Astrocyte (in vitro differentiated cells and primary cell): ENCODE data around the gene KPNA6.
"Not testable (repeated sequence)": the region's sequence is repeated elsewhere in the genome, so short reads cannot be mapped to it uniquely, and the experiment has no call there.

Experiments
- EZH2 ChIP-seq: IDR thresholded peaks from 2 replicates; pipeline ENCODE4 v1.6.1; 2012; ENCODE audit warnings: mild to moderate bottlenecking, low read length, inconsistent platforms; ENCODE audit not compliant: insufficient read depth
- TF ChIP-seq, protein P1 (sequence below): IDR thresholded peaks from 2 replicates; pipeline ENCODE4 v1.5.1; 2011; ENCODE audit warnings: low read depth, mild to moderate bottlenecking, inconsistent platforms, low read length, moderate library complexity; ENCODE audit not compliant: insufficient read depth

DNA sequence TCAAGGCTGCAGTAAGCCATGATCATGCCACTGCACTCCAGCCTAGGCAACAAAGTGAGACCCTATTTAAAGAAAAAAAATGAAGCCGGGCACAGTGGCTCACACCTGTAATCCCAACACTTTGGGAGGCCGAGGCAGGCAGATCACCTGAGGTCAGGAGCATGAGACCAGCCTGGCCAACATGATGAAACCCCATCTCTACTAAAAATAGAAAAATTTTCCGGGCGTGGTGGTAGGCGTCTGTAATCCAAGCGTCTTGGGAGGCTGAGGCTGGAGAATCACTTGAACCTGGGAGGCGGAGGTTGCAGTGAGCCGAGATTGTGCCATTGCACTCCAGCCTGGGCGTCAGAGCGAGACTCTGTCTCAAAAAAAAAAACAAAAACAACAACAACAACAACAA, 57.8 kb downstream of the KPNA6 start:
- TF ChIP-seq, protein P1, sequence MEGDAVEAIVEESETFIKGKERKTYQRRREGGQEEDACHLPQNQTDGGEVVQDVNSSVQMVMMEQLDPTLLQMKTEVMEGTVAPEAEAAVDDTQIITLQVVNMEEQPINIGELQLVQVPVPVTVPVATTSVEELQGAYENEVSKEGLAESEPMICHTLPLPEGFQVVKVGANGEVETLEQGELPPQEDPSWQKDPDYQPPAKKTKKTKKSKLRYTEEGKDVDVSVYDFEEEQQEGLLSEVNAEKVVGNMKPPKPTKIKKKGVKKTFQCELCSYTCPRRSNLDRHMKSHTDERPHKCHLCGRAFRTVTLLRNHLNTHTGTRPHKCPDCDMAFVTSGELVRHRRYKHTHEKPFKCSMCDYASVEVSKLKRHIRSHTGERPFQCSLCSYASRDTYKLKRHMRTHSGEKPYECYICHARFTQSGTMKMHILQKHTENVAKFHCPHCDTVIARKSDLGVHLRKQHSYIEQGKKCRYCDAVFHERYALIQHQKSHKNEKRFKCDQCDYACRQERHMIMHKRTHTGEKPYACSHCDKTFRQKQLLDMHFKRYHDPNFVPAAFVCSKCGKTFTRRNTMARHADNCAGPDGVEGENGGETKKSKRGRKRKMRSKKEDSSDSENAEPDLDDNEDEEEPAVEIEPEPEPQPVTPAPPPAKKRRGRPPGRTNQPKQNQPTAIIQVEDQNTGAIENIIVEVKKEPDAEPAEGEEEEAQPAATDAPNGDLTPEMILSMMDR, result not testable (repeated sequence)
- TF ChIP-seq EZH2, result not testable (repeated sequence)
